ENCODE data around the gene SPON2. TPM values are rescaled to one million over a fixed set of nuclear protein-coding genes. Genes with fewer than 3 reads are reported as not detected.

SPON2 gene
- total and polyA plus RNA-seq, 2 of the 4 experiments (the other 2 are of a cell fraction): 21.1 to 177 TPM

DNA sequence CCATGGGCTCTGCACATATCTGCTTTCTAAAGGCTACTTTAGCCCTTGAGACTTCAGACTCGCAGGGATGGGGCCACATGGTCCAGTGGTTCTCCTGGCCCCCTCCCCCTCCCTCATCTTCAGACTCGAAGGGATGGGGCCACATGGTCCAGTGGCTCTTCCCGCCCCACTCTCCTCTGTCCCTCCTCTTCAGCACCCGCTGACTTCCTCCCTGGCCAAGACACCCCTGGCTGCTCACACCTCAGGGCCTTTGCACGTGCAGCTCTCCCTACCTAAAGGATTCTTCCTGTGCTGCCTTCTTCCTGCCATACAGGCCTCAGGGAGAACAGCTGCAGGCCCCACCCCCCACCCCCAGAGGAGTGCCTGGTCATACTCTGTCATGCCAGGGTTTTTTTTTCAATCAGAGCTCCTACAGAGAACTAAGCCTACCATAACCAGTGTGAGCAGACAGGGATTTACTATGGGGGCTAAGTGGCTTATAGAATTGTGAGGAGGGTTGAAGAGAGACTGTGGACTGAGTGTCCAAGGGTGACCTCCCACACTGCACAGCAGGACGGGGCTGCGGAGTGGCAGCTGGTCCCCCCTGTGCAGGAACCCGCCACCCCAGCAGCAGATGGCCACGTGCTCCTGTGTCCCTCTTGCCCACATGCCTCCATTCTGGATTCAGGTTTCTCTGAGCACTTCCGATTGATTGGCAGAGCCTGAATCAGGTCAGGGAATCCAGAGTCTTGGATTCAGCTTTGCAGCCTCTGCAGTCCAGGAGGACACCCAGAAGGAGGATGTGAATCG is 6.1 kb upstream of the SPON2 start:
- peak overlapping the region; percentile 46 for H2BK120ac ChIP-seq (ENCODE audit: low read depth, low read length)
- H2BK15ac ChIP-seq (ENCODE audit: low read depth, low read length): peak overlapping the region; percentile 28; the same call in 1 of the 3 replicates
- no peak overlapping the region for H4K91ac ChIP-seq (ENCODE audit: insufficient read depth, low read depth, low read length)
- dilution Hi-C loops (cut with HindIII; ENCODE audit: low sequenced_read_pairs, unreplicated experiment): no loop called here
- peak overlapping the region in 1 of 2 experiments; percentile 48; a peak in 2 of 4 replicates for H4K8ac ChIP-seq (ENCODE audit: low read depth in 2 of 2, low read length in 2 of 2)
- peaks cover 15% of the 10 kb centered on the region for H3K9me3 ChIP-seq (ENCODE audit: control insufficient read depth, insufficient read depth, low read length)
- H2BK20ac ChIP-seq (ENCODE audit: low read depth, low read length): no peak overlapping the region
- H2AFZ ChIP-seq (replicated peaks; ENCODE audit: low read length, poor library complexity): peak overlapping the region; percentile 45
- H3K9me1 ChIP-seq (ENCODE audit: insufficient read depth, low read length): no peaks in the 10 kb centered on the region
- H3K4me2 ChIP-seq (ENCODE audit: low read depth, low read length): no peak overlapping the region
- ATAC-seq (ENCODE audit: low read depth): peak; percentile 34; the same call in 1 of the 2 replicates
- H3K36me3 ChIP-seq (ENCODE audit: control insufficient read depth, insufficient read depth, low read length): no peaks in the 10 kb centered on the region
- H3K23ac ChIP-seq (ENCODE audit: low read depth, low read length): peak overlapping the region; percentile 15; the same call in 1 of the 2 replicates
- BruUV-seq (replicated peaks): no TSS peak
- intact Hi-C loops (cut with micrococcal nuclease): no loop called here
- POLR2A ChIA-PET (ENCODE audit: unreplicated experiment): no interaction called here
- CTCF ChIA-PET: interaction anchor here (0.9 kb wide), 1 partner anchor 9 kb away, joined by 3 read pairs; no protein-coding TSS in a partner anchor
- no peak overlapping the region for H2BK5ac ChIP-seq (ENCODE audit: low read depth, low read length, poor library complexity, severe bottlenecking)
- DNase-seq: peak; percentile 38
- no peak overlapping the region for H3K27ac ChIP-seq (ENCODE audit: insufficient read depth, low read length)
- no peak overlapping the region for H4K5ac ChIP-seq (ENCODE audit: low read depth, low read length)
- no peak overlapping the region for H3K56ac ChIP-seq (ENCODE audit: extremely low read depth, insufficient read depth, low read length)
- no peak overlapping the region for H3K4me3 ChIP-seq (ENCODE audit: insufficient read depth, low read depth, low read length)
- peaks cover 18% of the 10 kb centered on the region for H3K4me1 ChIP-seq (ENCODE audit: control insufficient read depth, insufficient read depth, low read length)
- in situ Hi-C loops (cut with MboI; ENCODE audit: low sequenced_read_pairs): no loop called here
- H3K18ac ChIP-seq (ENCODE audit: low read depth, low read length): no peak overlapping the region
- peak overlapping the region; percentile 40 for H3K4ac ChIP-seq (ENCODE audit: low read depth, low read length)
- peak overlapping the region; percentile 43; the same call in 1 of the 2 replicates for H2AK5ac ChIP-seq (ENCODE audit: low read depth, low read length)
- TF ChIP-seq, protein P1, sequence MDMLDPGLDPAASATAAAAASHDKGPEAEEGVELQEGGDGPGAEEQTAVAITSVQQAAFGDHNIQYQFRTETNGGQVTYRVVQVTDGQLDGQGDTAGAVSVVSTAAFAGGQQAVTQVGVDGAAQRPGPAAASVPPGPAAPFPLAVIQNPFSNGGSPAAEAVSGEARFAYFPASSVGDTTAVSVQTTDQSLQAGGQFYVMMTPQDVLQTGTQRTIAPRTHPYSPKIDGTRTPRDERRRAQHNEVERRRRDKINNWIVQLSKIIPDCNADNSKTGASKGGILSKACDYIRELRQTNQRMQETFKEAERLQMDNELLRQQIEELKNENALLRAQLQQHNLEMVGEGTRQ (IDR thresholded peaks at IDR 0.05; ENCODE audit: low read depth, low read length): no peak
- TF ChIP-seq BHLHE40 (IDR thresholded peaks at IDR 0.05; ENCODE audit: low read depth, low read length) (no peak), NFE2L2 (IDR thresholded peaks at IDR 0.05; ENCODE audit: low read depth, low read length) (0 out of 2 replicates have a peak, but pooled peaks have one; percentile 3), FOS (IDR thresholded peaks at IDR 0.05; ENCODE audit: low read depth, low read length) (no peak), CHD1 (IDR thresholded peaks at IDR 0.05; ENCODE audit: low read depth, low read length) (no peak), SMC3 (IDR thresholded peaks at IDR 0.05; ENCODE audit: low read depth, low read length) (no peak), MAZ (IDR thresholded peaks at IDR 0.05; ENCODE audit: borderline replicate concordance, low read depth, low read length) (0 out of 2 replicates have a peak, but pooled peaks have one; percentile 18), MXI1 (IDR thresholded peaks at IDR 0.05; ENCODE audit: borderline replicate concordance, low read depth, low read length) (no peak)
- no peaks in the 10 kb centered on the region for H4K20me1 ChIP-seq (ENCODE audit: insufficient read depth, low read length)
- no peak overlapping the region for H3K9ac ChIP-seq (ENCODE audit: low read depth, low read length)
- peak overlapping the region; percentile 59 for H2AK9ac ChIP-seq (replicated peaks; ENCODE audit: low read depth, low read length, poor library complexity)
- no peaks in the 10 kb centered on the region for H3K27me3 ChIP-seq (ENCODE audit: control insufficient read depth, insufficient read depth, low read length)
- no peaks in the 10 kb centered on the region; a peak in 1 of 4 replicates for H3K79me1 ChIP-seq (ENCODE audit: low read depth in 1 of 2, low read length in 2 of 2)
- 0 out of 2 replicates have a peak overlapping the region, but pooled peaks have one; percentile 39 for H3K14ac ChIP-seq (replicated peaks; ENCODE audit: low read depth, low read length)
- 96% methylated on average over 4 of the region's 11 CpGs; no CpG with 5 or more reads in 1 of the 2 experiments for WGBS, 2 experiments (ENCODE audit: extremely low coverage in 2 of 2, insufficient read length in 1 of 2)

Data from IMR-90 (cell line).